OCI-LY3 (cell line): ENCODE results near the gene RELN.

ENCODE experiments used
- EZH2phosphoT487 ChIP-seq: fragments of 200-600 bp; shearing (Covaris generic); IDR thresholded peaks from 2 replicates; pipeline ENCODE4 v1.6.1; 2018; ENCODE audit warnings: antibody characterized with exemption, mixed run types, low read depth
- TF ChIP-seq, protein P1 (sequence below): fragments of 200-600, 300-600 bp; sonication (generic); IDR thresholded peaks from 2 replicates; pipeline ENCODE4 v1.5.1; 2014; ENCODE audit warnings: antibody characterized with exemption, low read length, low read depth

DNA sequence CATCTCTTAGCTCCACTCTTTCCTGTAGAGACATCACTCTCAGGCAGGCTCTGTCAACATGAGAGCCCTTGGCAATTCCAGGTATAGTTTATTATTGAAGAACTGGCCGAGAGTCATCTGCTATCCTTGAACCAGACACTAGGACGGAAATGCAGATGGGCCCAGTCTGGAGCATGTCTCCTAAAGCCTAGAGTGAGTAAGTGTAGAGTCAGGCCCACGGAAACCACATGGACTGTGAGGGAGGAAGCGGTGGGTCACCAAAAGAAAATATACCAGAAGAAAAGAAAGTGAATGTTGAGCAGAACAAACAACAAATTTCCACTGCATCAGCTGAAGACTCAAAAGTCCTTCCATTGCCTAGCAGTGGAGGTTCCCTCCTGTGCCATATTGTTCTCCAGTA is 15.7 kb upstream of the RELN start:
- TF ChIP-seq, protein P1, sequence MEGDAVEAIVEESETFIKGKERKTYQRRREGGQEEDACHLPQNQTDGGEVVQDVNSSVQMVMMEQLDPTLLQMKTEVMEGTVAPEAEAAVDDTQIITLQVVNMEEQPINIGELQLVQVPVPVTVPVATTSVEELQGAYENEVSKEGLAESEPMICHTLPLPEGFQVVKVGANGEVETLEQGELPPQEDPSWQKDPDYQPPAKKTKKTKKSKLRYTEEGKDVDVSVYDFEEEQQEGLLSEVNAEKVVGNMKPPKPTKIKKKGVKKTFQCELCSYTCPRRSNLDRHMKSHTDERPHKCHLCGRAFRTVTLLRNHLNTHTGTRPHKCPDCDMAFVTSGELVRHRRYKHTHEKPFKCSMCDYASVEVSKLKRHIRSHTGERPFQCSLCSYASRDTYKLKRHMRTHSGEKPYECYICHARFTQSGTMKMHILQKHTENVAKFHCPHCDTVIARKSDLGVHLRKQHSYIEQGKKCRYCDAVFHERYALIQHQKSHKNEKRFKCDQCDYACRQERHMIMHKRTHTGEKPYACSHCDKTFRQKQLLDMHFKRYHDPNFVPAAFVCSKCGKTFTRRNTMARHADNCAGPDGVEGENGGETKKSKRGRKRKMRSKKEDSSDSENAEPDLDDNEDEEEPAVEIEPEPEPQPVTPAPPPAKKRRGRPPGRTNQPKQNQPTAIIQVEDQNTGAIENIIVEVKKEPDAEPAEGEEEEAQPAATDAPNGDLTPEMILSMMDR = no peak
- no peak for TF ChIP-seq EZH2phosphoT487
